ENCODE measurements around the gene TMEM130.

The TMEM130 gene

DNA sequence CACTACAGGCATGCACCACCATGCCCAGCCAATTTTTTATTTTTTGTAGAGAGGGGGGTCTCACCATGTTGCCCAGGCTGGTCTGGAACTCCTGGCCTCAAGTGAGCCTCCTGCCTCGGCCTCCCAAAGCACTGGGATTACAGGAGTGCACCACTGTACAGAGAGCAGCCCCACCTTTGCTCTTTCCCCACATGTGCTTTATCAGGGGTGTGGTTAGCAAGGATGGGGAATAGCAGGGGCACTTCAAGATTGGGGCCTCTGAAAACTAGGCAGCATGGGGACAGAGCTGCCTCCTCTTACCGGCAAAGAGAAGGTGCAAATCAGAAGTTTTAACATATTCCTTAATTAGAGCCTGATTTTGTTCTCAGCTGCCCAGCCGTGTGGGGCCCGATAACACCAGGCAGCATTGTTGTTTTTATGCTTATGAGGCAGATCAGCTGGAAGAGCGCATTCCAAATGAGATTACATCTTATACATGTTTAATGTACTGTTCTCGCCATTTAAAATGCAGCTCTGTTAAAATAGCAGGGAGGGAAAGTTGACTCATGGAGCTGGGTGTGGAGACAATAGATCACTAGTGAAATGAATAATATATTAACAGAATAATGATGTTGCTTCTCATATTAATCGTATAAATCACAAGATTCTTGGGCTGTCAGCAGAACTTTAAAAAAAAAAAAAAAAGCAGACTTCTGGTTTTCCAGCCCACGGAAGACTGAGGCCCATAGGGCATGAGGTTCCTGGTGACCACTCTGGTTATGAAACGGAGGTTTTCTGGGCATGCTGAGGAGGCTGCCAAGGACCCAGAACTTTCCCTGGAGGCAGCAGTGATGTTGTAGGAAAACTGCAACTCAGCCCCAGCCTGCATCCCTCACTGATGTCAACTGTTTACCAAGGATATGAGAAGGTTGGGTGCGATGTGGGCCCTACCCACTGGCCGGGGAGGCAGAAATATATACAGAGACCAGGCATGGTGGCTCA, 62.5 kb downstream of the TMEM130 start:
- no peak for DNase-seq (ENCODE audit: low read depth)

DNA sequence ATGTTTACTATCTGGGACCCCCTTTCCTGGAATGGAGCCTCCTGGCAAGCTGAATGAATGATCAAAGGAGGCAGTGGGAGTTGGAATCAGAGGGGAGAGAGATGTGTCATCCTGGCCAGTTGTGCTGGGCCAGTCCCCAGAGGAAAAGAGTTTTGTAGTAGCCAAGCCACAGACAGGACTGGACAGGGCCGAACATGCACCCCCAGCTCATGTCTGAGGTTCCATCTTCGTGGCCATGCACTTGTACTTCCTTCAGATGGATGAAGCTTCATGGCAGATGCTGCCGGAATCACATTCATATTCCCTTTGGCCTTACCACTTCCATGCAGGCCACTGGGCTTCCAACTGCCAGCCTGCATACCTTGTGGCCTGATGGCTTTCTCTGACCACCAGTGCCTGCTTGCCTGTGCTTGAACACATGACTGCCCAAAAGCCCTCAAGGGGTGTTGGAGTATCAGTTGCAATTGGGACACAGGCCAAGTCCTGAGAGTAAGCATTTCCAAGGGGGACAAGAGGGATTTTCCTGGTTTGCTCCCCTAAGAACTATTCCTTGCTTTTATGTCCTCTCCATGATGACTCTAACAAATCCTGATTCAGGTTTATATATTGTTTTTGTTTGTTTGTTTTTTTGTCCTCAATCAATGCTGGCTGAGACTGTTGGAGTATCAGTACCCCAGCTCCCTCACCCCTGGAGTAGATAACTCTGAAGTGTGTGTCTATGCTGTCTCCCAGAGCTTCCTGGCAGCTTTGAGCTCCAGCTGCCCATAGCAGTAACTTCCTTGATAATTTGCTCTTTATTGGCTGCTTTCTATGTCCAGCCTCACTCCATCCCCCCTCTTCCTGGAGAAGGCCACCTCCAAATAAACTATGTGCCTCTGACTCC, 63.6 kb downstream of the TMEM130 start:
- no peak for DNase-seq (ENCODE audit: low read depth)

DNA sequence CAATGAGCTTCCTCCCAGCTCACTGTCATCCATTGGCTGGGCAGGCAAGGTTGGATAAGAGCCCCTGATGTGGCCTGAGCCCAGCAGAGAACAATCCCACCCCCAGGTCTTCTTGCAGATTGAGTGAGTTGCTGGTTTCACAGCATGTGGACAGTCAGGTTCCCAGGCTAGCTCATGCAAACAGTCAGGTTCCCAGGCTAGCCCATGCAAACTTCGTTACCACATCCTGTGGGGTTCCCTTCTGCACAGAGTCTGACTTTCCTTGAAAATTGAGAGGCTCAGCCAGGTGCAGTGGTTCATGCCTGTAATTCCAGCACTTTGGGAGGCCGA, 67.1 kb downstream of the TMEM130 start:
- DNase-seq (ENCODE audit: low read depth), result no peak

DNA sequence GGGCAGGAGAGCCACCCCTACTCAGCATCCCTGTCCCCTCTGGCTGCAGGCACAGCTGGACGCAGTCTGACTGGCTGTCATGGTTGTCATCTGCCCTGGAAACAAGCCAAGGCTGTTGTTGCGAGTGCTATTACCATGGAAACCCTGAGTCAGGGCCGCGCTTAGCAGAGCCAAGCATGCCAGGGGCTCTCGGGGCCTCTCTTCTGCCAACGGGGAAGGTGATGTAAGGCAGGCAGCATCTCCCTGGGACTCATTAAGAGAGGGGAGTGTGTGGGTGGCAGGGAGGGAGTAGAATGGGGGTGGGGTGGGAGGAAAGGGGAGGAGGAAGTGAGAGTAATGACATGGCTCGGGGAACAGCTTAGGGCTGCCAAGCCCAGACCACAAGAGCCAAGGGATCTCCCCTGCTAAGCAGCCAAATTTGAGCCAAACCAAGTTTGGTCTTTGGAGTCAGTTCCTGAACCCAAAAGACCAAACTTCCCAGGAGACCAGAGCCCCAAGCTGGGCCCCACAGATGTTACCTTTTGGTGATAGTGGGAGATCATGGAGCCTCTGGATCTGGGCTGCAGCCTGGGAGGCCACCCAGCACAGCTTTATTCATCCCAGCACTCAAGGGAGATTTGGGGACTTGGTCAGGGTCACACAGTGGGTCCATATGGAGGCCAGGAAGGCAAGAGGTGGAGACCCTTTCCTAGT, 67.6 kb downstream of the TMEM130 start:
- DNase-seq (ENCODE audit: low read depth), result no peak

DNA sequence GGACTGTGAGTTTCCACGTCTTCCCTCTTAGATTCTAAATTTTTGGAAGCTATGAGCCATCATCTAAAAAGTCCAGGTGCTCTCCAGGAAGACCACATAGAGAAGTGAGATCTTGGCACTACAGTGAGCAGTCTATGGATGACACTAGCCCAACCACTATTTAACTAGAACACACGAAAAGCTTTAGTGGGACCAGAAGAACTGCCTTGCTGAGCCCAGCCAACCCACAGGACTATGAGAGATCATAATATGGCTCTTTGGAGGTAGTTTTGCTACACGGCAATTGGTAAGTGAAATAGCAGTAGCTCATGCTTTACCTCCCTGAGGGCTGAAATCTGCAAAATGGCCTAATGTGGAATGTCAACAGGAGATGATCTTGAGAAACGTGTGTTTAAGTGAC, 68.8 kb downstream of the TMEM130 start:
- no peak for DNase-seq (ENCODE audit: low read depth)

DNA sequence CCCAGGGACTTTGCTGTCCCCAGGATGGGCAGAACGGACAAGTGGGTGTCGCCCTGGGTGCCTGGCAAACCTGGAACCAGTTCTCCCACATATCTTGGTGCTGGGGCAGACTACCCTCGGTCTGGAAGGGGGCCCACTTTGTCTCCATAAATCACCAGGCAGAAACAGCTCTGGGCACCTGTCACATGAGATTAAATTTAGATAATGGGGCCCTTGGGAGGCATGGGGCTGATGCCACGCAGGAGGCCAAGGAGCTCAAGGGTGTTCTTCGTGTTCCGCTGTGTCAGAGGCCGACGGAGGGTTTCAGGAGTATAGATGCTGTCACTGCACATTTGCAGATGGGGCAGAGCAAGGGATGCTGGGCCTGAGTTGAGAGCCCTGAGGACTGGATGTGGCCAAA, 72.7 kb downstream of the TMEM130 start:
- no peak for DNase-seq (ENCODE audit: low read depth)

Data from activated T-helper 1 cell treated with Interleukin-2 at 50 U/mL for 16 hours (primary cell).